ENCODE data around the gene ATPAF2. TPM values are rescaled to one million over a fixed set of nuclear protein-coding genes. Genes with fewer than 3 reads are reported as not detected.

Gene ATPAF2
- 38.8 and 49.7 TPM in 2 replicates for total RNA-seq (2014; rRNA removed; shearing (Covaris generic); ENCODE audit: low replicate concordance)

DNA sequence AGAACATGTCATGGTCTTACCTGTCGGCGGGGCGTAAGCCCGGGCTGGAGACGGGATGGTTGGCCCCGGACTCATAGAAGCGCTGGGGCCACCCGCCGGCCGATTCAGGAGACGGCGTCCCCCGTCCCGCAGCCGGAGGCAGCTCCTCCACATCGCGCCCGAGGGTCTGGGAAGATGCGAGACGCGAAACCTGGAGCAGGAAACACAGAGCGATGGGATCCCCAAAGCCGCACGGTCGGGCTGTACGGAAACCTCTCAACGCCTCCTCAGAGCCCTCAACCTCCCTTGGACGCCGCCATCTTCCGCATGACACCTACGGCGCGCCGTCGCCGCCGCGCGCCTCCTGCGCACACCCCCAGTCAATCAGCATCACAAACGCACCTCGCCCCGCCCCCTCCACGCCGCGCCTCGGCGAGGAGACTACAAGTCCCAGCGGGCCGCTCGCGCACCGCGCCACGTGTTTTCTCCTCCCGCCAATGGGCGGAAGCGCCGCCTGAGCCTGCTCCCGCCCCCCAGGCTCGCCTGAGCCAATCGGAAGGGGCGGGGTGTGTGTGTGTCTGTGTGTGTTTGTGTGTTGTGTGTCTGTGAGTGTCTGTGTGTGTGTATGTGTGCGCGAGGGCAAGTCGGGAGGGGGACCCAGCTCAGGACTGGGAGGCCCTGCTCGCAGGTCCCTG is at the start of gene ATPAF2, which contains the start of gene GID4:
TSS of gene ATPAF2 (minus strand) at position 308 of the 674 bp plus-strand sequence. CDS start at position 153, 155 bp downstream.
TSS of gene GID4 (plus strand) at position 548 of the 674 bp plus-strand sequence. CDS start at position 605, 57 bp downstream.
- Histone ChIP-seq H3K27me3 (ENCODE audit: low read length) (no peaks in the 10 kb centered on the region), H3K36me3 (ENCODE audit: insufficient read depth, low read length) (no peaks in the 10 kb centered on the region), H2AFZ (ENCODE audit: low read length) (peak within 1 kb of the TSS; percentile 75; the same call in 1 of the 2 replicates), H3K4me3 (ENCODE audit: low read length) (peak within 1 kb of the TSS; percentile 81), H3K9ac (ENCODE audit: low read length) (peak within 1 kb of the TSS; percentile 89), H3K4me1 (ENCODE audit: low read length) (peaks cover 70% of the 10 kb centered on the region), H3K9me2 (replicated peaks; ENCODE audit: insufficient read depth, low read length) (no peaks in the 10 kb centered on the region), H3K9me3 (ENCODE audit: low read length) (no peaks in the 10 kb centered on the region), H3K79me2 (ENCODE audit: low read length) (peaks cover 94% of the 10 kb centered on the region), H3K4me2 (ENCODE audit: low read depth, low read length, poor library complexity, severe bottlenecking) (peak within 1 kb of the TSS; percentile 92), H4K20me1 (ENCODE audit: insufficient read depth, low read depth, low read length) (no peaks in the 10 kb centered on the region), H3K27ac (ENCODE audit: low read length) (peak within 1 kb of the TSS; percentile 70)
- peak; percentile 100 for DNase-seq

DNA sequence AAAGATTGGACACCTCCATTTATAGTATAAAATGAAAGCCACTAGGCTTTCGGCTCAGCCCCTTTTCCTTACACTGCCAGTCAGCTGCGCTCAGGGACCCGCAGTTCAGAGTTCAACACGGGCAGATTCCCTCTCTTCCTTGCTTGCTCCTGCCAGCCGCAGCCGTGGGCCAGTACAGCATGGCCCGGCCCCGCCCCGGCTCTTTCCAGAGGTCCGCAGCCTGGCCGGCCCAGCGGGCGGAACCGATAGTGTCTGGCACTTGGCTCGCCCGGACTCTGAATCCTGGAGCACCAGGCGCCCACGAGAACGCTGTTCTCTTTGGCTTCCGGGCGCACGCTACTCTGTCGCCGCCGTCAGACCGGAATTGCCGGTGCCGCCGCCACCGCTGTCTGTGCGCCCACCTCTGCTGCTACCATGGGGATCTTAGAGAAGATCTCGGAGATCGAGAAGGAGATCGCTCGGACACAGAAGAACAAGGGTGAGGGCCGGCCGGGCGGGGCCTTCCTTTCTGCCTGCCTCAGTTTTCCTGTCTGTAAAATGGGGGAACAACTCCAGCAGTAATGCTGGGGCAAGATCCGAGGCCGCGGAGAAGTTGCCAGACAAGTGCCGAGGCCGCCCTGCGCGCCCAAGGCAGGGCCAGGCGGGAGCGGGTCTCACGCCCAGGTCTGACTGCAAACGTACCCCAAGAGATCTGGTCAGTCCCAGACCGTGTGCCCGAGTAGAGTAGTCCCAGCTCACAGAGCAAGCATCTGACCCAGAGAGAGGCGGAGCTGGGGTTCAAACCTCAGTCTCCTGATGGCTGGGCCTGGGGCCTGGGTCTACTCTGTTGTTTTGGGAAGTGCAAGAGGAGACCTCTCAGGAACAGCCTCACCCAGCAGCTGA is 48.9 kb upstream of the ATPAF2 start, which contains the start of gene DRG2:
TSS of gene DRG2 (plus strand) at position 339 of the 882 bp plus-strand sequence. CDS start at position 415, 76 bp downstream.
- peak; percentile 96 for DNase-seq

DNA sequence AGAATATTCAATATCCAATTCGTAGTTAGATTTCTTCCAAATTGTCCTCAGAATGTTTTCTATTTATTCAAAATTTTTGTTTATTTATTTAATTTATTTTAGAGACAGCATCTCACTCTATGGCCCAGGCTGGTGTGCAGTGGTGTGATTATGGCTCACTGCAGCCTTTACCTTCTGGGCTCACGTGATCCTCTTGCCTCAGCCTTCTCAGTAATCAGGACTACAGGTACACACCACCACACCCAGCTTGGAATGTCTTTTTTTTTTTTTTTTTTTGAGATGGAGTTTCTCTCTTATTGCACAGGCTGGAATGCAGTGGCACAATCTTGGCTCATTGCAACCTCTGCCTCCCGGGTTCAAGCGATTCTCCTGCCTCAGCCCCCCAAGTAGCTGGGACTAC is 45.3 kb upstream of the ATPAF2 start:
- H4K20me1 ChIP-seq (ENCODE audit: insufficient read depth, low read depth, low read length), result no peaks in the 10 kb centered on the region
- peak; percentile 11 for DNase-seq
- no peaks in the 10 kb centered on the region for H3K9me3 ChIP-seq (ENCODE audit: low read length)
- no peak overlapping the region for H2AFZ ChIP-seq (ENCODE audit: low read length)
- H3K27ac ChIP-seq (ENCODE audit: low read length), result no peak overlapping the region
- H3K36me3 ChIP-seq (ENCODE audit: insufficient read depth, low read length), result no peaks in the 10 kb centered on the region
- H3K4me3 ChIP-seq (ENCODE audit: low read length), result no peak overlapping the region
- peaks cover 15% of the 10 kb centered on the region for H3K4me1 ChIP-seq (ENCODE audit: low read length)
- no peaks in the 10 kb centered on the region for H3K27me3 ChIP-seq (ENCODE audit: low read length)
- no peaks in the 10 kb centered on the region for H3K9me2 ChIP-seq (replicated peaks; ENCODE audit: insufficient read depth, low read length)
- peaks cover 22% of the 10 kb centered on the region for H3K79me2 ChIP-seq (ENCODE audit: low read length)
- no peak overlapping the region for H3K4me2 ChIP-seq (ENCODE audit: low read depth, low read length, poor library complexity, severe bottlenecking)
- no peak overlapping the region for H3K9ac ChIP-seq (ENCODE audit: low read length)

More for the DNA sequence above, 48.9 kb upstream of the ATPAF2 start, which contains the start of gene DRG2:
- Histone ChIP-seq H3K9me2 (replicated peaks; ENCODE audit: insufficient read depth, low read length) (no peaks in the 10 kb centered on the region), H4K20me1 (ENCODE audit: insufficient read depth, low read depth, low read length) (no peaks in the 10 kb centered on the region), H3K4me3 (ENCODE audit: low read length) (peak within 1 kb of the TSS; percentile 99), H3K9ac (ENCODE audit: low read length) (peak within 1 kb of the TSS; percentile 94), H3K27ac (ENCODE audit: low read length) (peak within 1 kb of the TSS; percentile 41; the same call in 1 of the 2 replicates), H2AFZ (ENCODE audit: low read length) (peak within 1 kb of the TSS; percentile 99), H3K4me2 (ENCODE audit: low read depth, low read length, poor library complexity, severe bottlenecking) (peak within 1 kb of the TSS; percentile 92), H3K36me3 (ENCODE audit: insufficient read depth, low read length) (no peaks in the 10 kb centered on the region), H3K79me2 (ENCODE audit: low read length) (peaks cover 35% of the 10 kb centered on the region), H3K4me1 (ENCODE audit: low read length) (peaks cover 16% of the 10 kb centered on the region), H3K9me3 (ENCODE audit: low read length) (no peaks in the 10 kb centered on the region), H3K27me3 (ENCODE audit: low read length) (no peaks in the 10 kb centered on the region)

- Histone ChIP-seq H4K20me1 (ENCODE audit: insufficient read depth, low read depth, low read length) (no peaks in the 10 kb centered on the region), H3K27ac (ENCODE audit: low read length) (no peak overlapping the region)
Observed at GRCh38 chr17:18079543-18079942, 40.6 kb upstream of the ATPAF2 start.

DNA sequence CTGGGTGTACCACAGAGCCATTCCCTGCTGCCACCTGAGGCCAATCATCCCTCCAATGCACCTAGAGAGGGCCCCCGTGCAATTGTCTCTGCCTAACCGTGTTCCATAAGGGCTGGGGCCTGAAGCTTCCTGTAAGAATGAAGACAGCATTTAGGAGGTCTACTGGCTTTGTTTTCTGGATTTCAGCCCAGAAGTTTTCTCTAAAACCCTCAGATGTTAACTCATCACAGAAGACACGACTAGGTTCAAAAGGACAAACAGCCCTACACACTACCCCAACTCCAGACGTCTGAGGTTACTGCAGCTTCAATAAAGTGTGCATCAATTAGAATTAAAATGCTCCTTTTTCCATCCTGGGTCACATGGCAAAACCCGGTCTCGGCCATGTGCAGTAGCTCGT is 38.0 kb upstream of the ATPAF2 start:
- no peaks in the 10 kb centered on the region for H3K27me3 ChIP-seq (ENCODE audit: low read length)
- no peaks in the 10 kb centered on the region for H3K36me3 ChIP-seq (ENCODE audit: insufficient read depth, low read length)
- H3K9me3 ChIP-seq (ENCODE audit: low read length), result no peaks in the 10 kb centered on the region

More at GRCh38 chr17:18079543-18079942, 40.6 kb upstream of the ATPAF2 start:
- no peaks in the 10 kb centered on the region for H3K9me3 ChIP-seq (ENCODE audit: low read length)
- H3K4me3 ChIP-seq (ENCODE audit: low read length), result no peak overlapping the region
- no peaks in the 10 kb centered on the region for H3K4me1 ChIP-seq (ENCODE audit: low read length)
- H3K9ac ChIP-seq (ENCODE audit: low read length), result no peak overlapping the region
- no peak overlapping the region for H3K4me2 ChIP-seq (ENCODE audit: low read depth, low read length, poor library complexity, severe bottlenecking)
- H3K9me2 ChIP-seq (replicated peaks; ENCODE audit: insufficient read depth, low read length), result no peaks in the 10 kb centered on the region
- no peaks in the 10 kb centered on the region for H3K79me2 ChIP-seq (ENCODE audit: low read length)
- H3K27me3 ChIP-seq (ENCODE audit: low read length), result no peaks in the 10 kb centered on the region
- no peak overlapping the region for H2AFZ ChIP-seq (ENCODE audit: low read length)
- no peaks in the 10 kb centered on the region for H3K36me3 ChIP-seq (ENCODE audit: insufficient read depth, low read length)
- DNase-seq, result peak; percentile 28

GRCh38 chr17:18074566-18075272 is 35.8 kb upstream of the ATPAF2 start:
- Histone ChIP-seq H3K9me3 (ENCODE audit: low read length) (no peaks in the 10 kb centered on the region), H3K9me2 (replicated peaks; ENCODE audit: insufficient read depth, low read length) (no peaks in the 10 kb centered on the region), H3K4me3 (ENCODE audit: low read length) (no peak overlapping the region), H3K27me3 (ENCODE audit: low read length) (no peaks in the 10 kb centered on the region), H3K36me3 (ENCODE audit: insufficient read depth, low read length) (no peaks in the 10 kb centered on the region), H3K27ac (ENCODE audit: low read length) (no peak overlapping the region), H3K79me2 (ENCODE audit: low read length) (no peaks in the 10 kb centered on the region), H3K4me1 (ENCODE audit: low read length) (no peaks in the 10 kb centered on the region), H2AFZ (ENCODE audit: low read length) (no peak overlapping the region), H4K20me1 (ENCODE audit: insufficient read depth, low read depth, low read length) (no peaks in the 10 kb centered on the region), H3K4me2 (ENCODE audit: low read depth, low read length, poor library complexity, severe bottlenecking) (no peak overlapping the region), H3K9ac (ENCODE audit: low read length) (no peak overlapping the region)
- peak; percentile 14 for DNase-seq

More for the DNA sequence above, 38.0 kb upstream of the ATPAF2 start:
- Histone ChIP-seq H3K79me2 (ENCODE audit: low read length) (no peaks in the 10 kb centered on the region), H3K9me2 (replicated peaks; ENCODE audit: insufficient read depth, low read length) (no peaks in the 10 kb centered on the region), H2AFZ (ENCODE audit: low read length) (no peak overlapping the region), H3K9ac (ENCODE audit: low read length) (no peak overlapping the region), H4K20me1 (ENCODE audit: insufficient read depth, low read depth, low read length) (no peaks in the 10 kb centered on the region), H3K4me2 (ENCODE audit: low read depth, low read length, poor library complexity, severe bottlenecking) (no peak overlapping the region), H3K4me3 (ENCODE audit: low read length) (no peak overlapping the region), H3K4me1 (ENCODE audit: low read length) (no peaks in the 10 kb centered on the region), H3K27ac (ENCODE audit: low read length) (no peak overlapping the region)
- peak; percentile 12 for DNase-seq

GRCh38 chr17:18071751-18072150 is 32.8 kb upstream of the ATPAF2 start:
- H3K9me2 ChIP-seq (replicated peaks; ENCODE audit: insufficient read depth, low read length), result no peaks in the 10 kb centered on the region
- no peak overlapping the region for H3K4me3 ChIP-seq (ENCODE audit: low read length)
- no peaks in the 10 kb centered on the region for H3K27me3 ChIP-seq (ENCODE audit: low read length)
- H3K27ac ChIP-seq (ENCODE audit: low read length), result no peak overlapping the region
- no peaks in the 10 kb centered on the region for H3K79me2 ChIP-seq (ENCODE audit: low read length)
- DNase-seq, result no peak
- no peaks in the 10 kb centered on the region for H4K20me1 ChIP-seq (ENCODE audit: insufficient read depth, low read depth, low read length)
- no peak overlapping the region for H3K4me2 ChIP-seq (ENCODE audit: low read depth, low read length, poor library complexity, severe bottlenecking)
- H3K9ac ChIP-seq (ENCODE audit: low read length), result no peak overlapping the region
- no peaks in the 10 kb centered on the region for H3K9me3 ChIP-seq (ENCODE audit: low read length)
- H3K4me1 ChIP-seq (ENCODE audit: low read length), result no peaks in the 10 kb centered on the region
- no peaks in the 10 kb centered on the region for H3K36me3 ChIP-seq (ENCODE audit: insufficient read depth, low read length)
- H2AFZ ChIP-seq (ENCODE audit: low read length), result no peak overlapping the region

Measured in Karpas-422 (cell line).